DND-41 (cell line): ENCODE data around the gene TOX2.

Experiments used
- ATAC-seq: fragments of 200-7000 bp; cut with Tn5 transposase; 3 replicates; pipeline ENCODE4 v1.9.1; 2021; ENCODE audit warnings: low read depth; ENCODE audit not compliant: insufficient read depth
- DNase-seq: peaks from one replicate; pipeline ENCODE4 v3.0.0-alpha.2; 2020
- H2AFZ ChIP-seq: 2 replicates; pipeline ENCODE4 v1.6.0; 2012; ENCODE audit warnings: low read depth, low read length
- H3K27ac ChIP-seq: 2 replicates; pipeline ENCODE4 v1.5.1; 2012; ENCODE audit warnings: low read length, inconsistent platforms
- H3K27me3 ChIP-seq: fragments of 200-600 bp; sonication (generic); 2 replicates; pipeline ENCODE4 v1.6.0; 2012; ENCODE audit warnings: low read length, mild to moderate bottlenecking, inconsistent platforms; ENCODE audit not compliant: insufficient read depth, poor library complexity
- H3K36me3 ChIP-seq: 2 replicates; pipeline ENCODE4 v1.5.1; 2012; ENCODE audit warnings: low read length, inconsistent platforms; ENCODE audit not compliant: insufficient read depth
- H3K4me1 ChIP-seq: 2 replicates; pipeline ENCODE4 v1.5.1; 2012; ENCODE audit warnings: mild to moderate bottlenecking, low read length; ENCODE audit not compliant: insufficient read depth
- H3K4me2 ChIP-seq: 2 replicates; pipeline ENCODE4 v1.6.0; 2012; ENCODE audit warnings: mild to moderate bottlenecking, moderate library complexity, low read length, inconsistent platforms; ENCODE audit not compliant: insufficient read depth
- H3K4me3 ChIP-seq, 2 experiments: fragments of 200-600 bp in 1 of 2; shearing (Covaris generic) in 1 of 2; 2 replicates each; pipeline ENCODE4 v1.5.1; 2012 to 2016; ENCODE audit warnings: inconsistent platforms in 2 of 2, low read length in 2 of 2, mild to moderate bottlenecking in 2 of 2, low read depth in 1 of 2, moderate library complexity in 1 of 2
- H3K79me2 ChIP-seq: 2 replicates; pipeline ENCODE4 v1.6.0; 2012; ENCODE audit warnings: low read length, inconsistent platforms; ENCODE audit not compliant: insufficient read depth
- H3K9ac ChIP-seq: 2 replicates; pipeline ENCODE4 v1.6.0; 2012; ENCODE audit warnings: low read depth, mild to moderate bottlenecking, inconsistent platforms, low read length, moderate library complexity
- H3K9me3 ChIP-seq: 2 replicates; pipeline ENCODE4 v1.5.1; 2012; ENCODE audit warnings: low read length, moderate library complexity, mild to moderate bottlenecking, inconsistent platforms; ENCODE audit not compliant: insufficient read depth, severe bottlenecking
- H4K20me1 ChIP-seq: 2 replicates; pipeline ENCODE4 v1.6.0; 2012; ENCODE audit warnings: low read length; ENCODE audit not compliant: insufficient read depth
- EZH2 ChIP-seq: IDR thresholded peaks from 3 replicates; pipeline ENCODE4 v1.6.1; 2012; ENCODE audit warnings: borderline replicate concordance, low read depth, mild to moderate bottlenecking, moderate library complexity, low read length, inconsistent platforms; ENCODE audit not compliant: severe bottlenecking
- TF ChIP-seq, protein P1 (sequence below): IDR thresholded peaks from 2 replicates; pipeline ENCODE4 v1.5.1; 2012; ENCODE audit warnings: borderline replicate concordance, low read length, moderate library complexity, mild to moderate bottlenecking; ENCODE audit not compliant: poor library complexity, severe bottlenecking; ENCODE audit errors: extremely low read depth

The TOX2 gene

DNA sequence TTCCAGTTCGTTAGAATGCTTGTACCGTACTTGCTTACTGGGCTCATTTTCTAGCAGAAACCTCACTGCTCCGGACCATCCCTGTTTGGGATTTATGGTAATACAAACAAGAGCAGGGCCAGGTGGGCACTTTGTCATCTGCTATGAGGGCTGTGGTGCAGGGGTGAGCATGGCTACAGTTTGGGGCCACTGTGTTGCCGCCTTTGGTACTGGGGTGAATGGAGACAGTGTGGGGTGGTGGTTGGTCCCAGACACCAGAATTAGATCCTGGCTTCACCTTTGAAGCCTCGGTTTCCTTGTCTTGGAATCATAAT is 95.0 kb downstream of the TOX2 start:
- Histone ChIP-seq H3K27ac (no peak overlapping the region), H2AFZ (no peak overlapping the region), H3K9ac (no peak overlapping the region), H3K4me1 (peaks cover 15% of the 10 kb centered on the region), H3K9me3 (no peaks in the 10 kb centered on the region), H3K4me2 (no peak overlapping the region), H3K36me3 (no peaks in the 10 kb centered on the region), H4K20me1 (peaks cover 7% of the 10 kb centered on the region; the same call in 1 of the 2 replicates), H3K4me3 (no peak overlapping the region), H3K27me3 (no peaks in the 10 kb centered on the region), H3K79me2 (no peaks in the 10 kb centered on the region)
- no peak for ATAC-seq
- TF ChIP-seq EZH2 = no peak
- TF ChIP-seq, protein P1, sequence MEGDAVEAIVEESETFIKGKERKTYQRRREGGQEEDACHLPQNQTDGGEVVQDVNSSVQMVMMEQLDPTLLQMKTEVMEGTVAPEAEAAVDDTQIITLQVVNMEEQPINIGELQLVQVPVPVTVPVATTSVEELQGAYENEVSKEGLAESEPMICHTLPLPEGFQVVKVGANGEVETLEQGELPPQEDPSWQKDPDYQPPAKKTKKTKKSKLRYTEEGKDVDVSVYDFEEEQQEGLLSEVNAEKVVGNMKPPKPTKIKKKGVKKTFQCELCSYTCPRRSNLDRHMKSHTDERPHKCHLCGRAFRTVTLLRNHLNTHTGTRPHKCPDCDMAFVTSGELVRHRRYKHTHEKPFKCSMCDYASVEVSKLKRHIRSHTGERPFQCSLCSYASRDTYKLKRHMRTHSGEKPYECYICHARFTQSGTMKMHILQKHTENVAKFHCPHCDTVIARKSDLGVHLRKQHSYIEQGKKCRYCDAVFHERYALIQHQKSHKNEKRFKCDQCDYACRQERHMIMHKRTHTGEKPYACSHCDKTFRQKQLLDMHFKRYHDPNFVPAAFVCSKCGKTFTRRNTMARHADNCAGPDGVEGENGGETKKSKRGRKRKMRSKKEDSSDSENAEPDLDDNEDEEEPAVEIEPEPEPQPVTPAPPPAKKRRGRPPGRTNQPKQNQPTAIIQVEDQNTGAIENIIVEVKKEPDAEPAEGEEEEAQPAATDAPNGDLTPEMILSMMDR = no peak
- no peak for DNase-seq

DNA sequence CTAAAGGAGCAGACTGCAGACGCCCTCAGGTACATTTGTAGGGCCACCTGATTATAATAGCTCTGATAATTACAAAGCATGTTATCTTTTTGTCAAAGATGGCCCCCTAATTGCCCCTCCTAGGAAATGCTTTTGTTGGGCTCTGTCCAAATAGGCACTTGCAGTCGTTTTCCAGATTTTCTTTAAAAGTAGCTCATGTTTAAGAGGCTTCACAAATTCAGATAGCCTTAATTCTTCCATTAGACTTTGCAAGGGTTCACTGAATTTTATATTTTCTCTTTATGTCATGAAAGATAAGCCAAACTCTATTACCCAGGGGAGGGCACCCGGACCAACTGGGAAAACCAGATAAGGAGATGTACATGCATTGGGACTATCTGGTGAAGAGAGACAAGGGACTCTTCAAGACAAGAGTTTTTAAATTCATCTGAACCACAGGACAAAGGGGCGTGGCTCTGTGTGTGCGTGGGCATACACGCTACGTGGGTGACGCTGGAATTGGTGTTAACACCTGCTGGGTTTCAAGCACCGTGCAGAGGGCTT is 95.6 kb downstream of the TOX2 start:
- H3K79me2 ChIP-seq = no peaks in the 10 kb centered on the region
- TF ChIP-seq, protein P1 = no peak
- TF ChIP-seq EZH2 = no peak
- H4K20me1 ChIP-seq = peaks cover 7% of the 10 kb centered on the region; the same call in 1 of the 2 replicates
- H3K27me3 ChIP-seq = no peaks in the 10 kb centered on the region
- H3K4me1 ChIP-seq = peaks cover 15% of the 10 kb centered on the region
- H3K36me3 ChIP-seq = no peaks in the 10 kb centered on the region
- H3K4me3 ChIP-seq = no peak overlapping the region
- no peak overlapping the region for H3K9ac ChIP-seq
- DNase-seq (no peak), ATAC-seq (no peak)
- no peak overlapping the region for H3K27ac ChIP-seq
- no peaks in the 10 kb centered on the region for H3K9me3 ChIP-seq
- no peak overlapping the region for H2AFZ ChIP-seq
- H3K4me2 ChIP-seq = no peak overlapping the region

DNA sequence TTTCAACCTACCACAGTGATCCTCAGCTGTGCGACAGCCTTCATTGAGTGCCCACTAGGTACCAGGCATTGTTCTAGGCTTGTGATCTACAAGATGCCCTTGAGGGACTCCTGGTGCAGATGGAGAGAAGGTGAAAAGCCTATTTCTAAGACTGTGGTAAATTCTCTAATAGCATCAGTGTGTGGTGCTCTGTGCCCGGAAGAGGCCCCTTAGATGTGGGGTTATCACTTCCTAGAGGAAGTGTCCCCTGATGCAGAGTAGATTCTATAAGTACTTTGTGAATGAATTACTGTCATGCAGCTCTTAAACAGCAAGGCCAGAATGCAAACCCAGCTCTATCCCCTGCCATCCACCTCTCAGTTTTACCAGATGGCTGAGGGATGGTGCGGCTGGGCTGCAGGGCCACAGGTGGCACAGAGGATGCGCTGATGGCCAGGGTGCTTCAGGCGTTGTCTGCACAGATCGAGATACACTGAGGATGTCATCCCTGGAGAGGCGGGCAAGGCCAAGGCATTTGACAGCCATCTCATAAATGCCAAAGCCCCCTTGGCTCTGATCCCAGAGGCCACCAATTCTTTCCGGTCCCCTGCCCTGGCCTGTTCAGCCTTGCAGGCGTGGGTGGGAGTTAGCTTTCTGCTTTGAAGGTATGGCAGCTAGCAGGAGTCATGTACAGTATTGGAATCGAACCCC is 96.7 kb downstream of the TOX2 start:
- peak; percentile 97 for ATAC-seq
- Histone ChIP-seq H2AFZ (no peak overlapping the region), H3K4me2 (no peak overlapping the region), H3K27ac (no peak overlapping the region), H4K20me1 (peaks cover 7% of the 10 kb centered on the region; the same call in 1 of the 2 replicates), H3K79me2 (no peaks in the 10 kb centered on the region), H3K27me3 (no peaks in the 10 kb centered on the region), H3K9ac (no peak overlapping the region), H3K4me1 (peaks cover 15% of the 10 kb centered on the region), H3K36me3 (no peaks in the 10 kb centered on the region), H3K4me3 (no peak overlapping the region), H3K9me3 (no peaks in the 10 kb centered on the region)
- peak; percentile 70 for DNase-seq
- no peak for TF ChIP-seq EZH2
- TF ChIP-seq, protein P1 = no peak
